ENCODE data around the gene BTN1A1.

The BTN1A1 gene

DNA sequence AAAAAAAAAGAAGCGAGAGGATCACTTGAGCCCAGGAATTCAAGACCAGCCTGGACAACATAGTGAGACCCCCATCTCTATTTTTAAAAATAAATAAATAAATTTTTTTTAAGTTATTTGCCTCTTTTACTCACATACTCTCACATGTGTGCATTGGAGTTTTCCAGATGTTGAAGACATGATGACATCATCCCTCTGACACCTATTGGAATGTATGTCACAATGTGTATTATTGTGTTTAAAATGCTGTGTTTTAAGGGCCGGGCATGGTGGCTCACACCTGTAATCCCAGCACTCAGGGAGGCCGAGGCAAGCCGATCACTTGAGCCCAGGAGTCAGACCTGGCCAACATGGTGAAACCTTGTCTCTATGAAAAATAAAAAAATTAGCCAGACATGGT is 17.8 kb upstream of the BTN1A1 start:
- H3K27ac ChIP-seq, result no peak overlapping the region
- H3K36me3 ChIP-seq (ENCODE audit: insufficient read depth, low read length), result no peaks in the 10 kb centered on the region
- no peak overlapping the region for H3K4me3 ChIP-seq
- no peak for TF ChIP-seq FOXP2 (optimal IDR thresholded peaks at IDR 0.05; ENCODE audit: control extremely low read depth, extremely low read length, insufficient read depth)
- no peak for TF ChIP-seq EZH2 (IDR thresholded peaks at IDR 0.05)
- TF ChIP-seq POLR2AphosphoS5 (IDR thresholded peaks at IDR 0.05; ENCODE audit: borderline replicate concordance, low read depth, low read length), result no peak
- H3K9ac ChIP-seq (ENCODE audit: insufficient read length), result no peak overlapping the region
- no peak for DNase-seq (ENCODE audit: low read depth, low spot score)
- no peaks in the 10 kb centered on the region for H3K9me3 ChIP-seq (ENCODE audit: low read depth, low read length)

DNA sequence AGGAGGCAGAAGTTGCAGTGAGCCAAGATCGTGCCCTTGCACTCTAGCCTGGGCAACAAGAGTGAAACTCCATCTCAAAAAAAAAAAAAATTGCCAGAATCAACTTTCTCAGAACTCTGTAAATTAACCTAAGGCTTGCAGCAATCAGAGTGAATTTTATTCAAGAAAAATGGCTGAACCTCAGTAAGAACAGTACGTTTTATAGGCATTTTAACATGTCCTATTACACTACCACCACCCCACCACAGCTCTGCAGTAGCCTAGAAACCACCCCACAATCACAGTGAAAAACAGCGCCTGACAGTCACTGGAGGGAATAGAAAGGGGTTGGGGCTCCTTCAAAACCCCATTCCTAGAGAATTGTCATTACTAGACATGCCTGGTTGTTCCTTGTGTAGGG is 16.4 kb upstream of the BTN1A1 start:
- H3K9me3 ChIP-seq (ENCODE audit: low read depth, low read length), result no peaks in the 10 kb centered on the region
- no peak for DNase-seq (ENCODE audit: low read depth, low spot score)
- H3K9ac ChIP-seq (ENCODE audit: insufficient read length), result no peak overlapping the region
- no peaks in the 10 kb centered on the region for H3K36me3 ChIP-seq (ENCODE audit: insufficient read depth, low read length)
- no peak overlapping the region for H3K27ac ChIP-seq
- H3K4me3 ChIP-seq, result no peak overlapping the region
- TF ChIP-seq EZH2 (IDR thresholded peaks at IDR 0.05), result no peak
- no peak for TF ChIP-seq POLR2AphosphoS5 (IDR thresholded peaks at IDR 0.05; ENCODE audit: borderline replicate concordance, low read depth, low read length)
- TF ChIP-seq FOXP2 (optimal IDR thresholded peaks at IDR 0.05; ENCODE audit: control extremely low read depth, extremely low read length, insufficient read depth), result no peak

- Histone ChIP-seq H3K36me3 (ENCODE audit: insufficient read depth, low read length) (no peaks in the 10 kb centered on the region), H3K27ac (no peak overlapping the region), H3K4me3 (no peak overlapping the region), H3K9ac (ENCODE audit: insufficient read length) (no peak overlapping the region), H3K9me3 (ENCODE audit: low read depth, low read length) (no peaks in the 10 kb centered on the region)
- TF ChIP-seq EZH2 (IDR thresholded peaks at IDR 0.05), result no peak
- no peak for TF ChIP-seq FOXP2 (optimal IDR thresholded peaks at IDR 0.05; ENCODE audit: control extremely low read depth, extremely low read length, insufficient read depth)
- no peak for TF ChIP-seq POLR2AphosphoS5 (IDR thresholded peaks at IDR 0.05; ENCODE audit: borderline replicate concordance, low read depth, low read length)
- no peak for DNase-seq (ENCODE audit: low read depth, low spot score)
Measured at GRCh38 chr6:26484161-26484560, 15.9 kb upstream of the BTN1A1 start.

- Histone ChIP-seq H3K27ac (no peak overlapping the region), H3K9ac (ENCODE audit: insufficient read length) (no peak overlapping the region), H3K9me3 (ENCODE audit: low read depth, low read length) (no peaks in the 10 kb centered on the region), H3K4me3 (no peak overlapping the region), H3K36me3 (ENCODE audit: insufficient read depth, low read length) (no peaks in the 10 kb centered on the region)
- DNase-seq (ENCODE audit: low read depth, low spot score), result no peak
- TF ChIP-seq FOXP2 (optimal IDR thresholded peaks at IDR 0.05; ENCODE audit: control extremely low read depth, extremely low read length, insufficient read depth) (no peak), EZH2 (IDR thresholded peaks at IDR 0.05) (no peak), POLR2AphosphoS5 (IDR thresholded peaks at IDR 0.05; ENCODE audit: borderline replicate concordance, low read depth, low read length) (no peak)
Measured at GRCh38 chr6:26485112-26485780, 14.9 kb upstream of the BTN1A1 start.

GRCh38 chr6:26486358-26486757 is 13.7 kb upstream of the BTN1A1 start:
- Histone ChIP-seq H3K27ac (no peak overlapping the region), H3K9me3 (ENCODE audit: low read depth, low read length) (no peaks in the 10 kb centered on the region), H3K4me3 (no peak overlapping the region), H3K9ac (ENCODE audit: insufficient read length) (no peak overlapping the region), H3K36me3 (ENCODE audit: insufficient read depth, low read length) (no peaks in the 10 kb centered on the region)
- TF ChIP-seq EZH2 (IDR thresholded peaks at IDR 0.05), result no peak
- TF ChIP-seq FOXP2 (optimal IDR thresholded peaks at IDR 0.05; ENCODE audit: control extremely low read depth, extremely low read length, insufficient read depth), result no peak
- no peak for TF ChIP-seq POLR2AphosphoS5 (IDR thresholded peaks at IDR 0.05; ENCODE audit: borderline replicate concordance, low read depth, low read length)
- DNase-seq (ENCODE audit: low read depth, low spot score), result no peak

GRCh38 chr6:26487466-26487865 is 12.6 kb upstream of the BTN1A1 start:
- Histone ChIP-seq H3K4me3 (no peak overlapping the region), H3K36me3 (ENCODE audit: insufficient read depth, low read length) (no peaks in the 10 kb centered on the region), H3K9ac (ENCODE audit: insufficient read length) (no peak overlapping the region), H3K27ac (no peak overlapping the region), H3K9me3 (ENCODE audit: low read depth, low read length) (no peaks in the 10 kb centered on the region)
- TF ChIP-seq FOXP2 (optimal IDR thresholded peaks at IDR 0.05; ENCODE audit: control extremely low read depth, extremely low read length, insufficient read depth), result no peak
- TF ChIP-seq POLR2AphosphoS5 (IDR thresholded peaks at IDR 0.05; ENCODE audit: borderline replicate concordance, low read depth, low read length), result no peak
- no peak for TF ChIP-seq EZH2 (IDR thresholded peaks at IDR 0.05)
- no peak for DNase-seq (ENCODE audit: low read depth, low spot score)

DNA sequence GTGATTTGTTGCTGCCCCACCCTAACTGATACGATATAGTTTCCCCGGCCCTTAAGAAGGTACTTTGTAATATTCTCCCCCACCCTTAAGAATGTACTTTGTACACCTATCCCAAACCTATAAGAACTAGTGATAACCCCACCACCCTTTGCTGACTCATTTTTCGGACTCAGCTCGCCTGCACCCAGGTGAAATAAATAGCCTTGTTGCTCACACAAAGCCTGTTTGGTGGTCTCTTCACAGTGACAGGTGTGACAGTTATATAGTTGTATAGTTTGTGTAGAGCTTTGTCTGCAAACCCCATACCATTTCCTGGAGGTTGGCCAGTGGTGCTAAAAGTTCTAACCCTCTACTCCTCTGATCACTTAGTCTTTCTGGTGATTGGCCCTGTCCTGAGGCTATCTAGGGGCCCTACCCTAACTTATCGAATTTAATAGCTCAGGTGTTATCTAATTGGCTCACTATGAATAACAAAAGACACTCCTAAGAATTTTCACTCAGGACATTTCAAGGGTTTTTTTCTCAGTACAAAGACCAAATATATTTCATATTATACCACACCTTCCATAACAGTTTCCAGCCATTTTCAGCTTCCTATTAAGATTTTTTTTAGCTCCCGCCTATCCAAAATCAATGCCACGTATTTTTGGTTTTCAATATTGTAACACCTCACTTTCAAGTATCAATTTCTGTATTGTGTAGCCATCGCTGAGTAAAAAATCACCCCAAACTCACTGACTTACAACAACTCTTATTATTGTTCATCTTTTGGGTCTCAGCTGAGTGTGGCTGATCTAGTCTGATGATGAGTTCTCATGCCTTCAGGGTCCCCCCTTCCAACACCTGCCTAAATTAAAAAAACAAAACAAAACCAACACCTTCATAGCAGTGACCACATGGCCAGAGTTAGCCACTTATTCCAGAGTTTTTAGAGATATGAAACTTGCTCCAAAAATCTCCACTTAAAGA is 9.8 kb upstream of the BTN1A1 start:
- DNase-seq (ENCODE audit: low read depth, low spot score), result no peak
- no peaks in the 10 kb centered on the region for H3K36me3 ChIP-seq (ENCODE audit: insufficient read depth, low read length)
- H3K9ac ChIP-seq (ENCODE audit: insufficient read length), result no peak overlapping the region

DNA sequence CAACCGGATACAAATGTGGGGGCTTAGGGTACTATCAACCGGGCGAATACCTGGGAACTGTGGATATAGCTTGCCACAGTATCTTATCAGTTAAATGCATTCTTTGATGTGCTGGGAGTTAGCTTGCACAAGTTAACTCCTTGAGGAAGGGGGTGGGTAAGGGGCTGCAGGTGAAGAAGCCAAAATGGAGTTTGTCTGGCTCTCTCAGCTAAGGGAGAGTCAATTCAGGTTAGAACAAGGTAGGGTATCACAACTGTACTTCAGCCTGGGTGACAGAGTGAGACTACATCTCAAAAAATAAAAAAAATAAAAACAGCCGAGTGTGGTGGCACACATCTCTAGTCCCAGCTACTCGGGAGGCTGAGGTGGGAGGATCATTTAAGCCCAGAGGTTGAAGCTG is 8.5 kb upstream of the BTN1A1 start:
- Histone ChIP-seq H3K4me3 (no peak overlapping the region), H3K9me3 (ENCODE audit: low read depth, low read length) (no peaks in the 10 kb centered on the region), H3K36me3 (ENCODE audit: insufficient read depth, low read length) (no peaks in the 10 kb centered on the region), H3K9ac (ENCODE audit: insufficient read length) (no peak overlapping the region), H3K27ac (no peak overlapping the region)
- DNase-seq (ENCODE audit: low read depth, low spot score), result no peak
- TF ChIP-seq EZH2 (IDR thresholded peaks at IDR 0.05), result no peak
- no peak for TF ChIP-seq POLR2AphosphoS5 (IDR thresholded peaks at IDR 0.05; ENCODE audit: borderline replicate concordance, low read depth, low read length)
- TF ChIP-seq FOXP2 (optimal IDR thresholded peaks at IDR 0.05; ENCODE audit: control extremely low read depth, extremely low read length, insufficient read depth), result no peak

More for the DNA sequence above, 9.8 kb upstream of the BTN1A1 start:
- H3K27ac ChIP-seq, result no peak overlapping the region
- no peaks in the 10 kb centered on the region for H3K9me3 ChIP-seq (ENCODE audit: low read depth, low read length)
- TF ChIP-seq EZH2 (IDR thresholded peaks at IDR 0.05) (no peak), FOXP2 (optimal IDR thresholded peaks at IDR 0.05; ENCODE audit: control extremely low read depth, extremely low read length, insufficient read depth) (no peak), POLR2AphosphoS5 (IDR thresholded peaks at IDR 0.05; ENCODE audit: borderline replicate concordance, low read depth, low read length) (no peak)
- no peak overlapping the region for H3K4me3 ChIP-seq
